Activated CD8-positive, alpha-beta T cell treated with anti-CD3 and anti-CD28 coated beads for 36 hours (primary cell): ENCODE results near the gene PIK3AP1. TPM values are rescaled to one million over a fixed set of nuclear protein-coding genes. Genes with fewer than 3 reads are reported as not detected.

Experiments
- ATAC-seq: fragments of 200-7000 bp; cut with Tn5 transposase; one replicate; pipeline ENCODE4 v1.10.0; 2021; ENCODE audit warnings: mild to moderate bottlenecking, moderate library complexity
- CTCF ChIA-PET: fragments of 350-600 bp; sonication (Branson Sonifier 250); formaldehyde crosslinking; loops from one replicate; lab custom pipeline; 2021; ENCODE audit warnings: antibody characterized with exemption; lab: Charles Lee
- POLR2A ChIA-PET: fragments of 350-600 bp; sonication (Branson Sonifier 250); formaldehyde crosslinking; loops from one replicate; lab custom pipeline; 2021; ENCODE audit warnings: antibody characterized with exemption; lab: Charles Lee
- DNase-seq: peaks from one replicate; pipeline ENCODE4 v3.0.0-alpha.2; 2020
- H3K27ac Mint-ChIP-seq: one replicate; pipeline ENCODE4 v1.8.0; 2021; ENCODE audit warnings: mild to moderate bottlenecking, mixed read lengths
- H3K27me3 Mint-ChIP-seq: one replicate; pipeline ENCODE4 v1.8.0; 2021; ENCODE audit warnings: mixed read lengths
- H3K36me3 Mint-ChIP-seq: one replicate; pipeline ENCODE4 v1.8.0; 2021; ENCODE audit warnings: low read depth, mixed read lengths
- H3K4me1 Mint-ChIP-seq: one replicate; pipeline ENCODE4 v1.8.0; 2021; ENCODE audit warnings: low read depth, mixed read lengths
- H3K4me3 Mint-ChIP-seq: one replicate; pipeline ENCODE4 v1.8.0; 2021; ENCODE audit warnings: mild to moderate bottlenecking, moderate library complexity, mixed read lengths
- H3K9me3 Mint-ChIP-seq: one replicate; pipeline ENCODE4 v1.8.0; 2021; ENCODE audit warnings: mixed read lengths
- intact Hi-C: fragments of 100-400 bp; cut with micrococcal nuclease; formaldehyde crosslinking; loops from one replicate; pipeline ENCODE4 v1.10.0; 2022
- total RNA-seq, 2 experiments: library from RNA; stranded (reverse); gene quantifications; one replicate each; pipeline ENCODE4 v1.2.3, GENCODE V29; 2021
- TF ChIP-seq, protein P1 (sequence below): fragments of 200-600 bp; IDR thresholded peaks from one replicate; pipeline ENCODE4 v1.8.0; 2022; ENCODE audit warnings: antibody characterized with exemption, mild to moderate bottlenecking

PIK3AP1 gene
- total RNA-seq, 2 experiments from 2014 or later = 4.1 to 4.7 TPM

DNA sequence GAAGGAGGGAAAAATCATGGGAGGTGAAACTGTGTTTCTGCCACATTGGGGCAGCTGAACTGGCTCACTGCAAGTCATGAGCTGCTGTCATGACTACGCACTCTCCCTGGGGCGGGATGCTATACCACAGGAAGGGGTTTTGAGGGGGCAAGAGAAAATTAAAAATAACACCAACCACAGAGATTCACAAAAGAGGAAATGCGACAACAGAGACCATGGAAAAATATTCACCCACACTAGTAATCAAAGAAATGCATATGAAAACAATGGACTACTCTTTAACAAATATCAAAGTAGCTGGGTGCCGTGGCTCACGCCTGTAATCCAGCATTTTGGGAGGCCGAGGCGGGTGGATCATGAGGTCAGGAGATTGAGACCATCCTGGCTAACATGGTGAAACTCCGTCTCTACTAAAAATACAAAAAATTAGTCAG, 68.3 kb downstream of the PIK3AP1 start:
- ATAC-seq (peak; percentile 79), DNase-seq (peak; percentile 79)
- CTCF ChIA-PET = interaction anchor here (1.2 to 4.4 kb wide), 3 partner anchors 10 to 421 kb away, joined by 4 to 28 read pairs (median 5); no protein-coding TSS in a partner anchor
- Mint-ChIP-seq H3K27ac (peak overlapping the region; percentile 61), H3K27me3 (no peaks in the 10 kb centered on the region), H3K36me3 (peaks cover 2% of the 10 kb centered on the region), H3K4me3 (peak overlapping the region; percentile 14), H3K4me1 (peaks cover 48% of the 10 kb centered on the region), H3K9me3 (peaks cover 2% of the 10 kb centered on the region)
- intact Hi-C loops = loop anchor here (5.0 kb wide), 1 partner anchor 65 kb away; no protein-coding TSS in a partner anchor
- POLR2A ChIA-PET = interaction anchor here (1.0 to 1.4 kb wide), 3 partner anchors 18 to 40 kb away, joined by 3 read pairs; no protein-coding TSS in a partner anchor
- TF ChIP-seq, protein P1, sequence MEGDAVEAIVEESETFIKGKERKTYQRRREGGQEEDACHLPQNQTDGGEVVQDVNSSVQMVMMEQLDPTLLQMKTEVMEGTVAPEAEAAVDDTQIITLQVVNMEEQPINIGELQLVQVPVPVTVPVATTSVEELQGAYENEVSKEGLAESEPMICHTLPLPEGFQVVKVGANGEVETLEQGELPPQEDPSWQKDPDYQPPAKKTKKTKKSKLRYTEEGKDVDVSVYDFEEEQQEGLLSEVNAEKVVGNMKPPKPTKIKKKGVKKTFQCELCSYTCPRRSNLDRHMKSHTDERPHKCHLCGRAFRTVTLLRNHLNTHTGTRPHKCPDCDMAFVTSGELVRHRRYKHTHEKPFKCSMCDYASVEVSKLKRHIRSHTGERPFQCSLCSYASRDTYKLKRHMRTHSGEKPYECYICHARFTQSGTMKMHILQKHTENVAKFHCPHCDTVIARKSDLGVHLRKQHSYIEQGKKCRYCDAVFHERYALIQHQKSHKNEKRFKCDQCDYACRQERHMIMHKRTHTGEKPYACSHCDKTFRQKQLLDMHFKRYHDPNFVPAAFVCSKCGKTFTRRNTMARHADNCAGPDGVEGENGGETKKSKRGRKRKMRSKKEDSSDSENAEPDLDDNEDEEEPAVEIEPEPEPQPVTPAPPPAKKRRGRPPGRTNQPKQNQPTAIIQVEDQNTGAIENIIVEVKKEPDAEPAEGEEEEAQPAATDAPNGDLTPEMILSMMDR = no peak

DNA sequence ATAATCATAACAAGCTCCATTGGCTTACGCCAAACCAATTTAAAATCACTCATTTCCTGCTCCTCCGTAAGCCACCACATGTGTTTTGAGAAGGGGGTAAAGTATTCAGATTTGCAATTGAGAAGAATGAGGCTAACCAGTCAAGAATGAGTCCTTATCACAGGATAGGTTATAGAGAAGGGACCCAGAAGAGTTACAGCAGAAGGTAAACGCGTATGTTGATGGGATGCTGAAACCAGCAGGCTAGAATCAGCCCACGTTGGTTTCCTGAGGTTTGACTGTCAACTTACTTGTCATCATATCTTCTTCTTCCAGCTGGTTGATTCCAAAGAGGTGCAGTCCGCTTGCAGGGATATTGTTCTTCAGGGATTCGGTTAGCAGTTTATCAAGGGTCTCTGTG, 69.4 kb downstream of the PIK3AP1 start:
- Mint-ChIP-seq H3K4me1 (peaks cover 52% of the 10 kb centered on the region), H3K27ac (peak overlapping the region; percentile 61), H3K36me3 (peaks cover 2% of the 10 kb centered on the region), H3K9me3 (peaks cover 2% of the 10 kb centered on the region), H3K27me3 (no peaks in the 10 kb centered on the region), H3K4me3 (peak overlapping the region; percentile 5)
- DNase-seq (peak; percentile 37), ATAC-seq (peak; percentile 71)
- intact Hi-C loops = loop anchor here (5.0 kb wide), 1 partner anchor 66 kb away; no protein-coding TSS in a partner anchor
- ChIA-PET POLR2A (interaction anchor here (0.7 to 1.4 kb wide), 4 partner anchors 10 to 63 kb away, joined by 3 read pairs; no protein-coding TSS in a partner anchor), CTCF (interaction anchor here (0.9 to 4.4 kb wide), 3 partner anchors 9 to 12 kb away, joined by 3 to 28 read pairs (median 8); no protein-coding TSS in a partner anchor)
- TF ChIP-seq, protein P1 = no peak

DNA sequence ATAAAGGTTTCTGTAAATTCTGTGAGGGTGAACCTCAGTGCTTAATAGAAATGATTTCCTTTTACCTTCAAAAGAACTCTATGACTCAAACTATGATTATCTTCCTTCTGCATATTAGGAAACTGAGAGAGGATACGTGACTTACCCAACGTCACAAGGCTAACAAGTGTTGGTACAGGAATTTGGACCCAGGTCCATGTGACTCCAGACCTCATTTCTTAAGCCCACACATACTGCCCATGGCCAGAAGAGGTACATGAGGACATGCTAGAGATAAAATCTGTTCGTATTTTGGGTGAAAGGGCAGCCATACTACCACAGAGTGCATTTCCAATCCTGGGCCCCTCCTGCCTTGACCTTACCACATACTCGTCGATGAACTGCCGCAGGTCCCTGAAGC, 72.0 kb downstream of the PIK3AP1 start:
- intact Hi-C loops = loop anchor here (10.0 kb wide), 1 partner anchor 377 kb away; no protein-coding TSS in a partner anchor
- Mint-ChIP-seq H3K36me3 (no peaks in the 10 kb centered on the region), H3K4me3 (no peak overlapping the region), H3K9me3 (peaks cover 2% of the 10 kb centered on the region), H3K27ac (peak overlapping the region; percentile 40), H3K4me1 (peaks cover 47% of the 10 kb centered on the region), H3K27me3 (no peaks in the 10 kb centered on the region)
- POLR2A ChIA-PET = no interaction called here
- ATAC-seq (no peak), DNase-seq (no peak)
- TF ChIP-seq, protein P1 = no peak
- CTCF ChIA-PET = interaction anchor here (1.0 to 2.2 kb wide), 3 partner anchors 70 to 377 kb away, joined by 3 to 4 read pairs (median 3); no protein-coding TSS in a partner anchor

DNA sequence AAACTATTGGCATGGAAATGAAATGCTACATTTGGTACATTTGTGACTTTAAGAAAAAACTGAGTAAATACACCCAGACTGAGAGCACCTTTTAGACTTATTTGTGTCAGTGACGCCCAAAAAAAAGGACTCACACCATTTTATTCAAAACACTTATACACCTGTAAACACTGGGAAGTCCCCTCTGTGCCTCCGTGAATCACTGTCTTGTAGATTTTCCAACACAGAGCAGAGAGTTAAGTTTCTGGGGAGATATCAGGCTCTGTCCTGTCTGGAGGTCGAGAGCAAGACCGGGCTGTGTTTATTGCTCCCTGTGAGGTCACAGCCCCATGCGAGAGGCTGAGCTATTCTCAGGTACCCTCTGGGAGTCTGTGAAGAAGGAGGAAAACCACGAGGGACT, 72.8 kb downstream of the PIK3AP1 start:
- H3K36me3 Mint-ChIP-seq = no peaks in the 10 kb centered on the region
- intact Hi-C loops = loop anchor here (10.0 kb wide), 1 partner anchor 377 kb away; no protein-coding TSS in a partner anchor
- ChIA-PET CTCF (interaction anchor here (1.1 to 2.2 kb wide), 2 partner anchors 263 to 378 kb away, joined by 3 to 4 read pairs; no protein-coding TSS in a partner anchor), POLR2A (no interaction called here)
- no peak for ATAC-seq
- H3K9me3 Mint-ChIP-seq = peaks cover 2% of the 10 kb centered on the region
- no peak overlapping the region for H3K4me3 Mint-ChIP-seq
- no peak for DNase-seq
- no peaks in the 10 kb centered on the region for H3K27me3 Mint-ChIP-seq
- H3K4me1 Mint-ChIP-seq = peaks cover 47% of the 10 kb centered on the region
- peak overlapping the region; percentile 44 for H3K27ac Mint-ChIP-seq
- TF ChIP-seq, protein P1 = no peak

GRCh38 chr10:96646751-96647166, 73.6 kb downstream of the PIK3AP1 start:
- DNase-seq = no peak
- H3K27ac Mint-ChIP-seq = peak overlapping the region; percentile 46
- H3K27me3 Mint-ChIP-seq = no peaks in the 10 kb centered on the region
- CTCF ChIA-PET = interaction anchor here (1.6 to 2.2 kb wide), 2 partner anchors 183 to 379 kb away, joined by 4 read pairs; no protein-coding TSS in a partner anchor
- POLR2A ChIA-PET = interaction anchor here (0.7 to 1.0 kb wide), 3 partner anchors 10 to 102 kb away, joined by 3 read pairs; no protein-coding TSS in a partner anchor
- TF ChIP-seq, protein P1 = no peak
- peaks cover 41% of the 10 kb centered on the region for H3K4me1 Mint-ChIP-seq
- ATAC-seq = no peak
- H3K9me3 Mint-ChIP-seq = no peaks in the 10 kb centered on the region
- H3K4me3 Mint-ChIP-seq = no peak overlapping the region
- no peaks in the 10 kb centered on the region for H3K36me3 Mint-ChIP-seq
- intact Hi-C loops = loop anchor here (10.0 kb wide), 1 partner anchor 378 kb away; no protein-coding TSS in a partner anchor
